COR-L47 (cell line): ENCODE data around the gene SLC23A1.
A peak's percentile ranks its signal among the peaks of the same experiment; 100 is the strongest.

Source experiments
- DNase-seq: peaks from one replicate; lab custom pipeline; 2025; lab: John Stamatoyannopoulos, UW

SLC23A1 gene

DNA sequence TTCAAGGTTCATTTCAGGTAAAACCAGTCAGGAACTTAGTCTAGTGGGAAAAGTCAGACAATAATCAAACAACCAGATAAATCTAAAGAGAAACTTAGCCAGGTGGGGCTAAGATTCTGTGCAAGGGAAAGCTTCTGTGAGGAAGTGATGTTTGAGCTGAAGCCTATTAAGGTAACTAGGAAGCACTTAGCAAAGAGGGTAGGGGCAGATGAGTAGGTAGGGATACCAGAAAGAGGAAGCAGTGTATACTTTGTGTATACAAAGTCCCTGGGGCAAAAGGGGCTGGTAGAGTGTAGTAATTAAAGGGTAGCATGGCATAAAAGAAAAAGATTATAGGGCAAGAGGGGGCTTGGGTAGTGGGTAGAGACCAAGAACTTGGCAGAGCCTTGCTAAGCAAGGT lies 24.4 kb upstream of the SLC23A1 start:
- no peak for DNase-seq

DNA sequence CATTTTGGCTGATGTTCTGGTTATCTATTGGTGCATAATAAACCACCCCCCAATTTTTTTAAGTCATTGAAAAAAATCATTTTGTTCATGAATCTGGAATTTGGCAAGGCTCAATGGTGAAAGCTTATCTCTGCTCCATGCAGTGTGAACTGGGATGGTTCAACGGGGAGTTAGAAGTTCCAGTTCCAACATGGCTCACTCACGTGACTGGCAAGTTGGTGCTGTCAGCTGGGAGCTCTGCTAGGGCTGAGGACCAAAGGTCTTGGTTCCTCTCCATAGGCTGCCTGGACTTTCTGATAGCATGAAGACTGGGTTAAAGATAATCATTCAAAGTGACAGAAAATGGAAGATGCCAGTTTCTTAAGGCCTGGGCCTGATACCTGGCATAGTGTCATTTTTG lies 23.9 kb upstream of the SLC23A1 start:
- DNase-seq = no peak

DNA sequence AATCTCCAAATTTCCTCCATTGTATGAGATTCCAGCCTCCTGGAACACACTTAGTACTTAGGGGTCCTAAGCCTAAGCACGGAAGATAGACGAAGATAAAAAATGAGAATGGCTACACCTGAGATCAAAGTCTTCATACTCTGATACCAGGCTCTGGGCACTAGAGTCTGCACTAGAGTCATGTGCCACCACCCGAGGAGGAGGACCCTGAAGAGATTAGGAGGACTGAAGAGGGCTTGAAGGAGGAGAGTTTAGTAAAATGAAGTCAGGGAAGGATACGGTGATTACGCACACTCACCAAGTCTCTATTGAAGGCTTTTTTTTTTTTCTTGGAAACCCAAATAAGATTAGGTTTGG lies 21.4 kb upstream of the SLC23A1 start:
- no peak for DNase-seq

DNA sequence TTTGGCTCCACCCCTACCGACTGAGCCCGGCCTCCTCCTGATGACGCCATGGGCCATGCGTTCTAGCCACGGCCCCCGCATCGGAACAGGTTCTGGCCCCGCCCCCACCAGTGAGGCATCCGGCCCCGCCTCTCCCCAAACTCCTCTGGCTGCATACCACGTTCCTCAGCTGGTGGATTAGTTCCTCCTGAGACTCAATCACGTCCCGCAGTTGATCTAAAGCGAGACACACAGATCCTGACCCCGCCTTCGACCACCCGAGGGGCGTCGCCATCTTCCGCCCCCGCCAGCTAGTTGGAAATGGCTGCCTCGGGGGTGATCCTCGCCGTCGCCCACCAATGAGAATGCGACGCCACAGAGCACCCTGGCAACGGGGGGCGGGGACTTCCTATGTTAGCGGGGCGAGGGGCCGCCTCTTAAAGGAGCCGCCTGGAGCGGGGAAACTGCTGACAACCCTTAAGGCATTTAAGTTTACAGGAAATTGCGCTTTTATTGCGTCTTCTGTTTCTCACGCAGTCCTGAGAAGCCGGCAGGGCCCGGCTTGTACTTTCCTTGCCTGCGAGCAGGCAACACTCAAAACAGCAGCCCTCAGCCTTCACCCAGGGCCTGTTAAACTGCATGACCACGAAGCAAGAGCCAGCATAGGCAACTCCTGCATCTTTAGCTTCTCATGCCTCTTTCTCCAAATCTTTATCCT lies 20.8 kb upstream of the SLC23A1 start, which contains the start of gene SPATA24:
SPATA24 (minus strand) TSS at position 303 of the 697 bp plus-strand sequence; CDS start at position 274, 29 bp downstream.
- DNase-seq = peak; percentile 98

DNA sequence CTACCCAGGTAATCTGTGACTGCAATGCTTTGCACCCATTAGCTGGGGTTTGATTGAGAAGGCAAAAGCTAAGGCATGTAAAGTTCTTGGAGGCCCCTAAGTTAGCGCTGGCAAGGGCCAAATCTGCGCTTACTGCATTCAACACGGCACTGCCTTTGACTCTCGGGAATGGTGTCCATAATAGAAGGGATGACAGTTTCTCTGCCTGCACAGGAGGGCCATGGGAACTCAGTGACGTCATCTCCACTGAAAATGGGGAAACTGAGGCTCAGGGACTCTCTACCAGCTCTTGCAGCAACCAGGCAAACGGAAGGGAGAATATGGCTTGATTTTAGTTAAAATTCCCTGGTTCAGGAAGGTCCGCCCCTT lies 20.3 kb upstream of the SLC23A1 start:
- DNase-seq = no peak

DNA sequence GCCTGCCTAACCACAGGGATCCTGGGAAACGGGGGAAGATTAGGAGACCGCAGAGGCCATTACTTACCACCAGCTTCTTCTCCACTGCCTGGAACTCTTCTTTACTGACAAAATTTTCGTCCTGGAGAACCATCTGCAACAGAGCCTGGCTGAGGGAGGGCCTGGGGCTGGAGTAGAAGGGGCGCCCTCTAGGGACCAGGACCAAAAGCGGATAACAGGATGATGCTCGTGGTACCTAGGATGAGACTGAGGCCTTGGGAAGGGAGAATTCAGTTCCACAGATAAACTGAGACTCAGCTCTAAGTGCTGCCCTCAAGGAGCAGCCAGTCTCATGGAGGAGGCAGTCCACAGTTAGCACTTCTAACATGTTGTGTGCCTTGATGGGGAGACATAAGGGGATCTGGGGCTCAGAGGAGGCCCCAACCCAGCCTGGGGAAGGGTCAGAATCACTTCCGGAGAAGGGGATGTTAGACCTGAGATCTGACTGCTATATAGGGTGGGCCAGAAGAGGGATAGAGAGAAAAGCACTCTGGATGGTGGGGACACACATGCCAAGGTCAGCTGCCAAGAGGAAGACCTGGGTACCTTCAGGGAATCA lies 19.6 kb upstream of the SLC23A1 start:
- no peak for DNase-seq

DNA sequence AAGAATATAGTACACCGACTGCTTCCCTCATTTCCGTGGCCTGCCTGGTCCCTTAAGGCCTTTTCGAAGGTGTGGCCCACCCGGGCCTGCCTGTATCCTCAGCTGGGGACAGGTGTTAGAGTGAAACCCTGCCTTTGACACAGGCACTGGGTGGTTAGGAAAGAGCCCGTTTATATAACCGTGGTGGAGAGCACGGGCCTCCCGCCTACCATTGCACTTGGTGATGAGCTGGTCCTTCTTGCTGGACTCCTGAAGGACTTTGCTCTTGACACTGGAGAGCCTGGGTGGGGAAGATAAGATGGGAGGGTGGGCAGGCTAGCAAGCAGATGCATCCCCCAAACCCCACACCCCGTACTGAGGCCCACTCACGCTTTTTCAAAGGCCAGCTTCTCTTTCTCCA lies 18.4 kb upstream of the SLC23A1 start:
- no peak for DNase-seq

DNA sequence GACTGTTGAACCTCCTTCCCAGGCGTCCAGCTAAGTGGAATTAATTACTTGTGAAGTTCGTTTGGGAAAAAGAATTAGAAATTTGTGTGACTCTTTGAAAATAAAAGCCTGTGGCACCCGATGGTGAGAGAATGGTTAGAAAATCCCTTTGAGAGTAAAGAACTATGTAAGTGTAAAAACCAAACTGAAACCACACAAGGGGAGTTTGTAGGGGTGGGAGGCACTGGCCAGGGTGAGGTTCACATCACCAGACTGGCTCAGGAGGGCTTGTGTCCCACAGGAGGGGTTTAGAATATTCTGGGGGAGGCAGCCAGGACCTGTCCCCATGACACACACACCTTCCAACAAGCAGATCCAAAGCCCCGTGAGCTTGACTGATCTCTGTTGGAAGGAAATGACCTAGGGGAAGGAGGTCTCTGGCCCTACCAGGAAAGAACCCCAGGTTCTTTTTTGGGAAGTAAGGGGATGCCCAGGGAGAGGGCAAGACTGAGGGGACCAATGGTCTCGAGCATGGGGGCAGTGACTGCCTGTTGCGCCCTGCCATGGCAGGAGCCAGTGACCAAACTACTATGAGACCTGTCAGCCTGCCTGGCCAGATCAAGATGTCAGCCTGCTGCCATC lies 16.5 kb upstream of the SLC23A1 start:
- no peak for DNase-seq

DNA sequence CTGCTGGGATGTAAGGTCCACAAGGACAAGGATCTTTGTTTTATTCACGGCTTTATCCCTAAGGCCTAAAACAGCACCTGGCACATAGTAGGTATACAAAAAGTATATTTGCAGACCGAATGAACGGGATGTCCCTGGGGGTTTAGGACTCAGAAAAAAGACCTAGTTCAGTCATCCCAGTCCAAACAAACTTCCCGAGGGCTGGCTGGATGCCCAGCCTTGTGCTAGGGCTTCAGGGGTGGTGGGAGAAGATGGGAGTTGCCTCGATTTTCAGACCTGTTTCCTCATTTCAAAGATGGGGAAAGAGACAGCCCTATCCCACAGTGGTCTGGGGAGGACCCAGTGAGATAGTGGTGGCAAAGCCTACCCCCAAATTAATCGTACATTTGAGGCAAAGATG lies 14.8 kb upstream of the SLC23A1 start:
- no peak for DNase-seq

DNA sequence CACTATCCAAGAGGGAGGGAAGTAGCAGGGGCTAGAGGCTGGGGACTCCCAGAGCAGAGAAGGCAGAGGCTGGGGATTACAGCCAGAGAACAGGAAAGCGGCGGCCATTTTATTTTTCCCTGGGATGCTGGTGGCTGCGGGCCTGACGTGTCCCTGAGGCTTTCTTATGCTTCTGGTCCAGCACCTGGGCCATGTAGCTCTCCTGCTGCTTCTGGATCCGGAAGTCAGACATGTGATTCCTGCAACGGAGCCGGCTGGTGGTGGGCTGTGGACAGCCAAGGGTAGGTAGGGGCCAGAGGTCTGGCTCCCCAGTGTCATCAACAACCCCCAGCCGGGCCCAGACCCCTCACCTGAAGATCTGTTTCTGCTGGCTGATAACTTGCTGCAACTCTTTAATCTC lies 13.6 kb upstream of the SLC23A1 start:
- no peak for DNase-seq

DNA sequence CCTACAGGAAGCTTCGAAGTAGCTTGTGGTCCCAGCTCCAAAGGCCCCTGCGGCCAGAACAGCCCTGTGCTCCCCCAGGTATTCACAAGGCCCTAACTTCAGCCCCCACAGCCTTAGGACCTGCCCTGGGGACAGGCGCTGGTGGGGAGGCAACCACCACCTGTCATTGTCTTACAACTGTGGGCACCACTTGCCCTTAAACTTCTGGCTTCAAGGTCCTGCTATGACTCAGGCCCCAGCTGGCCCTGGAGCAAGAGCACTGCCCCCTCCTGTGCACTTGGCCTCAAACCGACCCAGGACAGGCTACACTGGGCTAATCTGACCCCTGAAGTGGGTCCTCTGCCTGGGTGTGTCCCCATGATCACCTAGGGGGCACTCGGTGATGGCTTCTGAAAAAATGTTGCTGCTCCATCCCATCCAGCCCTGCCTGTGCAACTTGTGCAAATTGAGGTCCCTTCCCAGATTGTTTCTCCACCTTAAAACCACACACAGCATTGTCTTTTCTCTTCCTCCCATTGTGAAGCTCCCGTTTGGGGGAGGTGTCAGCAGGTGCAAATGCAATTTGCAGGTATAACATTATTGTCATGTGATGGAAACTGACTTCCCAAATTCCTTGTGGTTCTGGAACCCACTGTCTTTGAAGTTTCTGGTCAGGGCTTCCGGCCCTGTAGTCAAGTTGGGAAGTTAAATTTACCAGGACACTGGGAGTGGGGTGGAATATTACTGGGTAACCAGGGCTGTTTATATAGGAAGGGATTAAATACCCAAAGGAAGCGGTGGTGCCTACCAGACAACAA lies 12.9 kb upstream of the SLC23A1 start:
- no peak for DNase-seq

DNA sequence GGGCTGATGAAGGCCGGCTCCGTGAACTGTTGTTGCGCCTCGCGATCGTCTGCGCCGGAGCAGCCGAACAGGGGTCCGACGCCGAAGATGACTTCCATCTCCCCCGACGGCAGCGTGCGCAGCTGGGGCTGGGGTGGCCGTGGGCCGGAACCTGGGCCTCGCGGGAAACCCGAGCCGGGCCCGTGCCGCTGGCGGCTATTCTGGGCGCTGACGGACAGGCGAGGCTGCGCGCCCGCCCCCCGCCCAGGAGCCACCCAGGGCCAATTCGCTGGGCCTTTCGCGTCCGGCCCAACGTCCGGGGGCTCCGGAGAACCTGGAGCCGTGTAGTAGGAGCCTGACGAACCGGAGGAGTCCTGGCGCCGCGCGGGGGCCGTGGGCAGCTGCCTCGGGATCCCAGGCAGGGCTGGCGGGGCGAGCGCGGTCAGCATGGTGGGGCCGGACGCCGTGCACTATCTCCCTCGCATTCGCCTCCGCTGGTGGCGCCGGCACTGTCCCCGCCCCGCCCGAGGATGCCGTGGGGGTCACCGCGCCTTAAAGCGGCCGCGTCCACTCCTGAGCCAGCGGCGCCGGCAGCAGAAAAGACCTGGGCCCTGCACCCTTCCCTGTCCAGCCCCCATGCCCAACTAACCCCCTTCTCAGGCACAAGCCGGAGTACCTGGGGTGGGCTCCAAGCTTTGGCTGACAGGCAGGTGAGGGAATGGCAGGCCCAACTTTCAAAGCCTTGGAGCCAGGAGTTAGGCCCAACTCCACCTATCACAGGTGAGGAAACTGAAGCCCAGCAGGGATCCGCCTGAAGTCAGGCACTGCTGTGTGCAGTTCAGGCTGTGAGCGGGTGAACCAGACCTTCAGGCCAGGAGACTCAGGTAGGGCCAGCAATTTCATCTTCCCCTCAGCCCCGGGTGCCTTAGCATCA lies 11.8 kb upstream of the SLC23A1 start, which contains the start of gene PROB1:
PROB1 (minus strand) TSS at position 451 of the 913 bp plus-strand sequence; CDS start at position 428, 23 bp downstream.
- no peak for DNase-seq

DNA sequence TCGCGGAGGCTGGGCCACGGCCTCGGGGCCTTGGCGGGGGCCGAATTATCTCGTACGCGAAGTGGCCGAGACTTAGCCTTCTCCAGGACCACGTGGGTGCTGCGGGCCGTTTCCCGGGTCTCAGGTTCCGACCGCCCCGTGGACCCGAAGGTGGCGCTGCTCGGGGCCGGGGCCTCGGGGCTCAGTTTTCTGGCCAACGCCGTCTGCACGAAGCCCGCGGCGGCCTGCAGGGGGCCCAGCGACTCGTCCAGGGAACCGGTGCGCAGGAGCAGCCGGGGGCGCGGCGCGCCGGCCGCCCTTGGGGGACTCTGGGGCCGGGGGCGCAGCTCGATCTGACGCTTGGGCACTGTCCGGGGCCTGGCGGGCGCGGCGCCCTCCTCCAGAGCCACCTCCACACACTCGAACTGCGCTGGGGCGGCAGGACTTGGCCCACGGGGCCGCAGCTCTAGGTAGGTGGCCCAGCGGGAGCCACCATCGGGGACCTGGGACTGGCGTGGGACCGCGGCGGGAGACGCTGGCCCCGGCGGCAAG lies 11.1 kb upstream of the SLC23A1 start:
- DNase-seq = peak; percentile 27

DNA sequence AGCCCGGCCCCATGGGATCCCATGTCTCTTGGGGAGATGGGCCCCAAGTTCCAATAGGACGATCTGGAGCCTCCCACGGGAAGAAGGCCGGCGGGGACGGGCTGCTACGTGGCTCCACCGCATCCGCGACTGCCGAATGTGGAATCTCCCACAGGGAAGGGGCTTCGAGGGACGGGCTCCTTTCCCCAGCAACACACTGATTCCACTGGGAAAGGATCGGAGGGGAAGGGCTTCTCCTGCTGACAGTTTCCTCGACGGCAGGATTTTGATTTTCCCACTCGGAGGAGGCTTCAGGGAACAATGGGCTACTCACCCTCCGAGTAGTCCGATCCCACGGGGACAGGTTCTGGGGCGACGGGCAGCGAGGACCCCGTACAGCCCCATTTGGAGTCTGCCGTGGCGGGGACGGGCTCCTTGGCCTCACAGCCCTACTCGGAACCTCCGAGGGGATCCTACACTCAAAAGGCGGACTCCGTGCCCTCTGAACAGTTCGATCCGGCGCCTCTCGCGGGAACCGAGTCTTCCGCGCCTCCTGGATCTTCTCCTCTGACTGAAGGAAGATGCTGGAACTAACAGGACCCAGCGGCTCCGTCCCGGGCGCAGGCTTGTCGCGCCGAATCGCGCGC lies 10.5 kb upstream of the SLC23A1 start:
- DNase-seq = no peak

DNA sequence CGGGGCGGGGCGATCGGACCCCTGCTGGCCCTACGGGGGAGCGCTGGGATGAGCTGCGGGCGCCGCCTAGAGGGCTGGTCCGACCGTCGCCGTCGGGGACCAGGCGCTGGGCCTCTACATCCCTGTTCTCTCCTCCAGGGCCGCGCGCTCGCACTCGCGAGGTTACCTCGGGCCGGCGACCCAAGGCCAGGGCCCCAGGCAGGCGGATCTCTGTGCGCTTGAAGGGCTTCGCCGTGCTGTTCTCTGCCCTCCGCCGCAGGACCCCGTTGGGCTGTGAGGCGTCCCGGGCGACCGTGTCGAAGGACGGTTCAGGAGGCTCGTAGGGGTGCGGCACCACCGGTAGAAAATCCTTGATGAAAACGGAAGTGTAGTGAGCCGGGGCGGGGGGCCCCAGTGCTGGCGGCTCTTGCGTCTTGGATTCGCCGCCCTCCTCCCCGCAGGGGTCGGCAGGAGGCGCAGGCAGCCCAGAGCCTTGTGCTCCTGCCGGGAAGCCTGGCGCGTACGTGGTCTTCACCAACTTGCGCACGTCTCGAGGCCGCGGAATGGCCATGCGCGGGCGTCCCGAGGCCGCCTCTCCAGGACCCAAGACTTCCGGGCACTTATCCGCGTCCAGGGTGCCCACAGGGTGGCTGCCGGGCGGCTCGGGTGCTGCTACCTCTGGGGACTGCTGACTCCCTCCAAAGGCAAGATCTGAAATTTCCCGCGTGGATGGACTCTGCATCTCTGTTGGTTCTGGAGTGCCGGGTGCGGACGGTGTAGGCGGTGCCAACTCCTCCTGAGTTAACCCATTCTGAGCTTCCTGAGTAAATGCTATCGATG lies 9.8 kb upstream of the SLC23A1 start:
- DNase-seq = peak; percentile 78

DNA sequence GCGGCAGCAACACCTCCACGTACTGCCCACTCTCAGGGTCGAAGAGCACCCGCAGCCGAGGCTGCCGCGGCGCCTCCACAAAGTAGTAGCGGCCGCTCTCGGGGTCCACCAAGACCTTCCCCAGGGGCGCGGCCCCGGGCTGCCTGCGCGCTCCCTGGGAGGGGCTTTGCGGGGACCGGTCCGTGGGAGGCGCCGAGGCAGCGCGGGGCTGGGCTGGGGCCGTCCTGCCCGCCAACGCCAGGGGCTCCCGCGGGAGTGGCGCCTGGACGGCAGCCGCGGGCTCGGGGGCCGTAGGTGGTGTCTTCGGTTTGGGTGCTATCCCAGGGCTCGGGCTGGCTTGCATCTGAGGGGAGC lies 9.2 kb upstream of the SLC23A1 start:
- DNase-seq = no peak

DNA sequence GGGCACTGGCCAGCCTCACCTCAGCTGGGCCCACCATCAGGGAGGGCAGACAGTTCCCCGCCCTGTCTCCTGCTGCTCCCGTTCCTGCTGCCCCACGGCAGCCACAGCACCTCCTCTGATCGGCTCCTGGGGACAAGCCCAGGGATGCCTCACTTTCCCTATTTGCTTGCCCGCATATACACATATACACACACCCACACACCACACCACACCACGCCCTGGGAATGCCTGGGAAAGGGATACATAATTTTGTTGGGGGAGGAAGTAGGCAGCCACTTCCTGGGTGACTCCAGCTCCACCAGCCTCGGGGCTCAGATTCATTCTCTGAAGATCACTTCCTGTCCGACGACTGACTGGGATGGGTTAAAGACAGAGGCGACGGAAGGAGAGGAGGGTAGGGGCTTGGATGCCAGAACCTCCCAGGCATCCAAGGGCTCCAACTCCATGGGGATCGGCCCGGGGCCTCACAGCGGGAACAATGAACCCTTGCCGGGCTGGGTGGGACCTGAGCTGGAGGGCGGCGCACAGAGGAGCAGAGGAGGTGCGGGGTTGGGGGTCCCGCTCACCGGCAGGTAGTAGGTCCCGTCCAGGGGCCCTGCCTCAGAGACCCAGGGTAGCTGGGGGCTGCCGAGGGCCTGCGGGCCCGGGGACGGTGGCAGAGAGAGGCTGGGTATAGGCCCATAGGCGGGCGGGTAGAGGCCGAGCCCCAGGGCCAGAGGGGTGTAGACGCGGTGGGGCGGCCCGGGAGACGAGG lies 8.7 kb upstream of the SLC23A1 start:
- no peak for DNase-seq

DNA sequence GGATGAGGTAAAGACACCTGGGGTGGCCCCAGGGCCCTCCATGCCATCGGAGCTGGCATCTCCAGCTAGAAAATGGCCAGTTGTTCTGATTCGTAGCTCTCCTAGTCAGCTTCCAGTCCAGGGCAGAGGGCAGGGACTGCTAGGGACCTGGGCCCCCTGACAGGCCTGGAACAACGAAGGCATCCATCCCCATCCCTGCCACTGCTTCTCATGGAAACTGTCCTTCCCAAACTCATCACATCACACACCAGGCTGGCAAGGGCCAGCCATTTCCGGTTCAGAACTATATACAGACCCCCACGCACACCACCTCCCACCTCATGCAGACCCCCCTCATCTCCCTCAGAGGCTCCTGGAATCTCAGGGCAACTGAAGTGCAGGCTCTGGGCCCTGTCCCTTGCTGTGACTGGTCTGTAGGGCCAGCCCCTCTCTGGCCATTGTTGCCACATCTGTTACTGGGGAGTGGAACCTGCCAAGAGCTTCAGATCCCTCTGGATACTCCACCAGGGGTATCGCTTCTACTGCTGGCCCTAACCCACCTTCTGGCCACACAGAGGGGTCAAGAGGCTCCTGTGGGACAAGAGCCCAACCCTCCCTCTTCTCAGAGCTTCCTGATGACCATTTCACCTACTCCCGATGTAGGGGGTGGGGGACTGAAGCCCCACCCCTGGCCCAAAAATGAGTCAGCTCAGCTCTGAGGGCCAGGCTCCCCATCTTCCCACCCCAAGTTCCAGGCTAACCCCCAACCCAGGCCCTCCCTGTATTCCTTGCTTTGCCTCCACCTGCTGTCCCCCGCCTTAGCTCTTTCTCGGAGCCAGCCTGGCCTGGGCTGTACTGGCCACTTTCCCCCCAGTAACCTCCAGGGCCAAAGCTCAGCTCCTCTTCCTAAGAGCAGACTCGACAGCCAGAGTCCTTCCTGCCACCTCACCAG lies 7.8 kb upstream of the SLC23A1 start:
- no peak for DNase-seq
